HG03103 (cell line): ENCODE data around the gene CCNG1.
"Not testable (repeated sequence)": the region's sequence is repeated elsewhere in the genome, so short reads cannot be mapped to it uniquely, and the experiment has no call there.

ENCODE experiments used
- ATAC-seq: cut with Tn5 transposase; IDR thresholded peaks from one replicate; pipeline ENCODE4 v1.9.1; 2021; ENCODE audit warnings: low read depth; ENCODE audit not compliant: unreplicated experiment

Gene CCNG1

GRCh38 chr5:163437309-163438182 is at the start of gene CCNG1:
CCNG1 (plus strand) TSS chr5:163437595; CDS start chr5:163439257, 1,662 bp downstream.
- peak; percentile 96 for ATAC-seq

- ATAC-seq: no peak
Observed at GRCh38 chr5:163395792-163396191, 41.6 kb upstream of the CCNG1 start.

- not testable (repeated sequence) for ATAC-seq
Observed at GRCh38 chr5:163396818-163397340, 40.5 kb upstream of the CCNG1 start.

- no peak for ATAC-seq
Observed at GRCh38 chr5:163397354-163397753, 40.0 kb upstream of the CCNG1 start.

- no peak for ATAC-seq
Observed at GRCh38 chr5:163399923-163400322, 37.5 kb upstream of the CCNG1 start.

- no peak for ATAC-seq
Observed at GRCh38 chr5:163401271-163401670, 36.1 kb upstream of the CCNG1 start.

GRCh38 chr5:163402007-163402406 is 35.4 kb upstream of the CCNG1 start:
- ATAC-seq: no peak

GRCh38 chr5:163404364-163405173 is 32.8 kb upstream of the CCNG1 start:
- ATAC-seq: no peak

- ATAC-seq: peak; percentile 68
Observed at GRCh38 chr5:163407034-163407655, 30.2 kb upstream of the CCNG1 start.

GRCh38 chr5:163408311-163408923 is 29.0 kb upstream of the CCNG1 start:
- peak; percentile 70 for ATAC-seq

- ATAC-seq: no peak
Observed at GRCh38 chr5:163409384-163409783, 28.0 kb upstream of the CCNG1 start.

GRCh38 chr5:163410505-163410904 is 26.9 kb upstream of the CCNG1 start:
- ATAC-seq: no peak

- ATAC-seq: not testable (repeated sequence)
Observed at GRCh38 chr5:163415673-163416072, 21.7 kb upstream of the CCNG1 start.

GRCh38 chr5:163424836-163425235 is 12.6 kb upstream of the CCNG1 start:
- ATAC-seq: no peak

- ATAC-seq: not testable (repeated sequence)
Observed at GRCh38 chr5:163426128-163426527, 11.3 kb upstream of the CCNG1 start.

GRCh38 chr5:163432544-163432943 is 4.9 kb upstream of the CCNG1 start:
- no peak for ATAC-seq

- no peak for ATAC-seq
Observed at GRCh38 chr5:163433271-163433670, 4.1 kb upstream of the CCNG1 start.

- no peak for ATAC-seq
Observed at GRCh38 chr5:163434401-163434866, 3.0 kb upstream of the CCNG1 start.

- no peak for ATAC-seq
Observed at GRCh38 chr5:163436515-163436914, 880 bp upstream of the CCNG1 start.

- no peak for ATAC-seq
Observed at GRCh38 chr5:163437011-163437308, 435 bp upstream of the CCNG1 start.

GRCh38 chr5:163439092-163439425 is 1.7 kb downstream of the CCNG1 start:
- no peak for ATAC-seq
